Panc1 (cell line): Measurements from ENCODE around the gene ZBTB7C. TPM values are rescaled to one million over a fixed set of nuclear protein-coding genes. Genes with fewer than 3 reads are reported as not detected.

Source experiments
- ATAC-seq: fragments of 200-7000 bp; cut with Tn5 transposase; 2 replicates; pipeline ENCODE4 v1.9.1; 2020; ENCODE audit warnings: mild to moderate bottlenecking, moderate library complexity
- BruUV-seq: library from RNA; stranded (reverse); fragments of 400-500 nt; replicated peaks from 2 replicates; lab custom pipeline; 2021; lab: Mats Ljungman, UMichigan
- CTCF ChIA-PET: fragments of 300-600 bp; sonication (Branson Sonifier 250); formaldehyde crosslinking; loops from one replicate; lab custom pipeline; 2022; ENCODE audit warnings: antibody characterized with exemption; lab: Charles Lee
- POLR2A ChIA-PET: fragments of 300-600 bp; sonication (Branson Sonifier 250); formaldehyde crosslinking; loops from one replicate; lab custom pipeline; 2022; ENCODE audit warnings: antibody characterized with exemption; lab: Charles Lee
- DNase-seq: peaks from one replicate; pipeline ENCODE4 v3.0.0-alpha.2; 2010; ENCODE audit warnings: low read depth, low spot score
- H3K27ac ChIP-seq: 2 replicates; pipeline ENCODE4 v1.5.1; 2011; ENCODE audit warnings: mild to moderate bottlenecking, low read length, inconsistent platforms
- H3K27me3 ChIP-seq: fragments of 200-500 bp; sonication (Bioruptor generic); 2 replicates; pipeline ENCODE4 v1.6.0; 2014; ENCODE audit warnings: low read length, inconsistent platforms; ENCODE audit not compliant: control insufficient read depth, insufficient read depth
- H3K36me3 ChIP-seq: fragments of 200-500 bp; sonication (Bioruptor generic); 2 replicates; pipeline ENCODE4 v1.5.1; 2014; ENCODE audit warnings: inconsistent platforms, mild to moderate bottlenecking, low read length, moderate library complexity; ENCODE audit not compliant: control insufficient read depth, insufficient read depth
- H3K4me1 ChIP-seq: 2 replicates; pipeline ENCODE4 v1.5.1; 2011; ENCODE audit warnings: inconsistent platforms, mild to moderate bottlenecking, low read length, moderate library complexity; ENCODE audit not compliant: control insufficient read depth, insufficient read depth
- H3K4me3 ChIP-seq, 2 experiments: 2 replicates each; pipeline ENCODE4 v1.5.1; 2011 to 2012; ENCODE audit warnings: low read depth in 2 of 2, low read length in 2 of 2, mild to moderate bottlenecking in 2 of 2, inconsistent platforms in 1 of 2, moderate library complexity in 1 of 2
- H3K9me3 ChIP-seq: fragments of 200-500 bp; sonication (Bioruptor generic); 2 replicates; pipeline ENCODE4 v1.5.1; 2014; ENCODE audit warnings: low read depth, mild to moderate bottlenecking, inconsistent platforms, low read length, moderate library complexity; ENCODE audit not compliant: control insufficient read depth, insufficient read depth
- CTCF ChIP-seq: fragments of 450-650 bp; IDR thresholded peaks from 2 replicates; pipeline ENCODE4 v1.5.1; 2017; ENCODE audit warnings: mild to moderate bottlenecking
- POLR2AphosphoS5 ChIP-seq: IDR thresholded peaks from 2 replicates; pipeline ENCODE4 v1.6.1; 2012; ENCODE audit warnings: mild to moderate bottlenecking, low read depth, low read length, moderate library complexity
- SIN3A ChIP-seq: IDR thresholded peaks from 2 replicates; pipeline ENCODE4 v1.6.1; 2012; ENCODE audit warnings: low read depth, mild to moderate bottlenecking, low read length, moderate library complexity, borderline replicate concordance; ENCODE audit not compliant: insufficient read depth
- in situ Hi-C: cut with HindIII; loops from 2 replicates; pipeline ENCODE4 v1.10.0; 2016; ENCODE audit warnings: low sequenced_read_pairs, low pct_unique_long_range_greater_than_20kb
- intact Hi-C: fragments of 100-400 bp; cut with micrococcal nuclease; formaldehyde crosslinking; loops from one replicate; pipeline ENCODE4 v1.10.0; 2022; ENCODE audit not compliant: unreplicated experiment
- total RNA-seq: library from RNA; stranded (reverse); gene quantifications from one replicate; pipeline ENCODE4 v1.2.1, GENCODE V29; 2021; ENCODE audit not compliant: unreplicated experiment
- TF ChIP-seq, protein P1 (sequence below), 2 experiments: IDR thresholded peaks; 2 replicates each; pipeline ENCODE4 v1.6.1; 2011 to 2012; ENCODE audit warnings: low read depth in 2 of 2, control low read depth in 1 of 2, low read length in 1 of 2, mild to moderate bottlenecking in 1 of 2, moderate library complexity in 1 of 2; ENCODE audit not compliant: insufficient read depth in 1 of 2

ZBTB7C gene
- total RNA-seq, 1 experiment from 2014 or later: 0.03 TPM

DNA sequence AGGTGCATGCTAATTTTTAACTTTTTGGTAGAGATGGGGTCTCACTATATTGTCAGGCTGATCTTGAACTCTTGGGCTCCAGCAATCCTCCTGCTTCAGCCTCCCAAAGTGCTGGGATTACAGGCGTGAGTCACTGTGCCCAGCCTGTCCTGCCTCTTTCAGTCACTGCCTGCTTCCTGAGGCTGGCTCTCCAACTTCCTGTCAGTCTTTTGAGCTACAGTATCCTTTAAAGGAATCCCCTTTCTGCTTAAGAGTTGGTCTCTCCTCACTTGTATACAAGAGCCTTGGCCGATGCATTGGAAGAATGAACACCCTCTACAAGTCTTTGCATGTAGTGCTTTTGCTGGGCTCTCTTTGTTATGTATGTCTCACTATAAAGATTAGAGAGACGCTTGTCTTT is 390.3 kb downstream of the ZBTB7C start:
- no peaks in the 10 kb centered on the region for H3K36me3 ChIP-seq
- no peaks in the 10 kb centered on the region; the same call in none of the 2 replicates for H3K27me3 ChIP-seq
- BruUV-seq: no TSS peak
- POLR2A ChIA-PET: no interaction called here
- no peak for TF ChIP-seq CTCF
- TF ChIP-seq, protein P1, sequence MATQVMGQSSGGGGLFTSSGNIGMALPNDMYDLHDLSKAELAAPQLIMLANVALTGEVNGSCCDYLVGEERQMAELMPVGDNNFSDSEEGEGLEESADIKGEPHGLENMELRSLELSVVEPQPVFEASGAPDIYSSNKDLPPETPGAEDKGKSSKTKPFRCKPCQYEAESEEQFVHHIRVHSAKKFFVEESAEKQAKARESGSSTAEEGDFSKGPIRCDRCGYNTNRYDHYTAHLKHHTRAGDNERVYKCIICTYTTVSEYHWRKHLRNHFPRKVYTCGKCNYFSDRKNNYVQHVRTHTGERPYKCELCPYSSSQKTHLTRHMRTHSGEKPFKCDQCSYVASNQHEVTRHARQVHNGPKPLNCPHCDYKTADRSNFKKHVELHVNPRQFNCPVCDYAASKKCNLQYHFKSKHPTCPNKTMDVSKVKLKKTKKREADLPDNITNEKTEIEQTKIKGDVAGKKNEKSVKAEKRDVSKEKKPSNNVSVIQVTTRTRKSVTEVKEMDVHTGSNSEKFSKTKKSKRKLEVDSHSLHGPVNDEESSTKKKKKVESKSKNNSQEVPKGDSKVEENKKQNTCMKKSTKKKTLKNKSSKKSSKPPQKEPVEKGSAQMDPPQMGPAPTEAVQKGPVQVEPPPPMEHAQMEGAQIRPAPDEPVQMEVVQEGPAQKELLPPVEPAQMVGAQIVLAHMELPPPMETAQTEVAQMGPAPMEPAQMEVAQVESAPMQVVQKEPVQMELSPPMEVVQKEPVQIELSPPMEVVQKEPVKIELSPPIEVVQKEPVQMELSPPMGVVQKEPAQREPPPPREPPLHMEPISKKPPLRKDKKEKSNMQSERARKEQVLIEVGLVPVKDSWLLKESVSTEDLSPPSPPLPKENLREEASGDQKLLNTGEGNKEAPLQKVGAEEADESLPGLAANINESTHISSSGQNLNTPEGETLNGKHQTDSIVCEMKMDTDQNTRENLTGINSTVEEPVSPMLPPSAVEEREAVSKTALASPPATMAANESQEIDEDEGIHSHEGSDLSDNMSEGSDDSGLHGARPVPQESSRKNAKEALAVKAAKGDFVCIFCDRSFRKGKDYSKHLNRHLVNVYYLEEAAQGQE (IDR thresholded peaks at IDR 0.05; ENCODE audit: insufficient read depth in 1 of 2, low read depth in 2 of 2, low read length in 1 of 2): no peak
- TF ChIP-seq SIN3A: no peak
- TF ChIP-seq POLR2AphosphoS5: no peak
- no peak overlapping the region for H3K27ac ChIP-seq
- in situ Hi-C loops (no loop called here), intact Hi-C loops (no loop called here)
- no peak overlapping the region for H3K4me3 ChIP-seq
- no peaks in the 10 kb centered on the region for H3K9me3 ChIP-seq
- H3K4me1 ChIP-seq: no peaks in the 10 kb centered on the region
- CTCF ChIA-PET: no interaction called here
- no peak for DNase-seq
- no peak for ATAC-seq

DNA sequence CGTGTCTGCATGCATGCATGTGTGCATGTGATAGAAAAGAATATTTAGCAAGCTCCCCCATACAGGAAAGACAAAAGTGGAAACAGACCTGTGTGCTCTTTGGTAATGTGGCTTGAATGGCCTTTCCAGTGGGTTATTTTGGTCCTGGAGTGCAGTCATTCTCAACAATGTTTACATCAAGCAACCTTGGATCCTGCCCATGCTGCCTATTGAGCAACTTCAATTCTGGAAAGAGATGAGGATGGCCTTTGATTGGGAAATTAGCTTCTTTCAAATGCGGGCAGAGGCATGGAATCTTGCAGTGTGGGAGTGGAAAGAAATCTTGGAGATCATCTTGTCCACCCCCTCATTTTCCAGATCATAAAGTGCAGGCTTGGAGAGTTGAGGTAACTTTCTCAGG is 391.5 kb downstream of the ZBTB7C start:
- H3K4me3 ChIP-seq: no peak overlapping the region
- H3K27ac ChIP-seq: no peak overlapping the region
- POLR2A ChIA-PET: no interaction called here
- no peaks in the 10 kb centered on the region for H3K36me3 ChIP-seq
- no peaks in the 10 kb centered on the region for H3K9me3 ChIP-seq
- CTCF ChIA-PET: no interaction called here
- no peaks in the 10 kb centered on the region for H3K4me1 ChIP-seq
- DNase-seq (no peak), ATAC-seq (no peak)
- no peaks in the 10 kb centered on the region; the same call in none of the 2 replicates for H3K27me3 ChIP-seq
- in situ Hi-C loops (no loop called here), intact Hi-C loops (no loop called here)
- TF ChIP-seq, protein P1 (IDR thresholded peaks at IDR 0.05; ENCODE audit: insufficient read depth in 1 of 2, low read depth in 2 of 2, low read length in 1 of 2): no peak
- BruUV-seq: no TSS peak
